Hepatocyte (in vitro differentiated cells): ENCODE results near the gene RIPOR2. TPM values are rescaled to one million over a fixed set of nuclear protein-coding genes. Genes with fewer than 3 reads are reported as not detected.

Experiments used
- DNase-seq: peaks from one replicate; pipeline ENCODE4 v3.0.0-alpha.2; 2016; ENCODE audit warnings: low spot score
- H2AFZ ChIP-seq: fragments of 200-600 bp; sonication (generic); 2 replicates; pipeline ENCODE4 v1.6.0; 2016; ENCODE audit warnings: antibody characterized with exemption, mild to moderate bottlenecking
- H3K27ac ChIP-seq: fragments of 200-600 bp; sonication (generic); 2 replicates; pipeline ENCODE4 v1.5.1; 2016; ENCODE audit warnings: mild to moderate bottlenecking
- H3K27me3 ChIP-seq: fragments of 200-600 bp; sonication (generic); 2 replicates; pipeline ENCODE4 v1.6.1; 2016
- H3K36me3 ChIP-seq: fragments of 200-600 bp; sonication (generic); replicated peaks from 2 replicates; pipeline ENCODE4 v1.5.1; 2016; ENCODE audit warnings: low read depth; ENCODE audit not compliant: insufficient read depth
- H3K4me1 ChIP-seq: fragments of 200-600 bp; sonication (generic); 2 replicates; pipeline ENCODE4 v1.5.1; 2016; ENCODE audit warnings: mild to moderate bottlenecking, moderate library complexity; ENCODE audit not compliant: insufficient read depth
- H3K4me2 ChIP-seq: fragments of 200-600 bp; sonication (generic); 2 replicates; pipeline ENCODE4 v1.6.0; 2016
- H3K4me3 ChIP-seq: fragments of 200-600 bp; sonication (generic); 2 replicates; pipeline ENCODE4 v1.5.1; 2016; ENCODE audit warnings: mild to moderate bottlenecking
- H3K79me2 ChIP-seq: fragments of 200-600 bp; sonication (generic); 2 replicates; pipeline ENCODE4 v1.6.0; 2017; ENCODE audit warnings: mild to moderate bottlenecking
- H3K9me2 ChIP-seq: fragments of 200-600 bp; sonication (generic); replicated peaks from 2 replicates; pipeline ENCODE4 v1.6.0; 2017; ENCODE audit warnings: mild to moderate bottlenecking; ENCODE audit not compliant: insufficient read depth
- H3K9me3 ChIP-seq: fragments of 200-600 bp; sonication (generic); 2 replicates; pipeline ENCODE4 v1.5.1; 2016; ENCODE audit warnings: low read depth, mild to moderate bottlenecking
- H4K20me1 ChIP-seq: fragments of 200-600 bp; sonication (generic); 2 replicates; pipeline ENCODE4 v1.6.0; 2016; ENCODE audit warnings: mild to moderate bottlenecking; ENCODE audit not compliant: insufficient read depth, poor library complexity, severe bottlenecking
- CTCF ChIP-seq: fragments of 200-600 bp; sonication (generic); IDR thresholded peaks from 2 replicates; pipeline ENCODE4 v1.5.1; 2016; ENCODE audit warnings: antibody characterized with exemption, mild to moderate bottlenecking; ENCODE audit not compliant: poor library complexity
- EZH2 ChIP-seq: fragments of 200-600 bp; sonication (generic); IDR thresholded peaks from 2 replicates; pipeline ENCODE4 v1.6.1; 2016; ENCODE audit warnings: antibody characterized with exemption, mild to moderate bottlenecking, borderline replicate concordance
- EZH2phosphoT487 ChIP-seq: fragments of 200-600 bp; sonication (generic); IDR thresholded peaks from one replicate; pipeline ENCODE4 v1.6.1; 2018; ENCODE audit warnings: antibody characterized with exemption, mild to moderate bottlenecking, low read depth, moderate library complexity; ENCODE audit not compliant: unreplicated experiment, severe bottlenecking
- WGBS: methylation state at CpG from one replicate; pipeline ENCODE4 v1.1.6; 2016; ENCODE audit warnings: low lambda C conversion rate; ENCODE audit errors: missing lambda C conversion rate; 5-methylcytosine and 5-hydroxymethylcytosine counted together
- polyA plus RNA-seq: library from polyadenylated mRNA; unstranded; fragments of >200 nt; fragmentation: Nextera tagmentation; extraction: Ambion mirVana; gene quantifications from 2 replicates; pipeline ENCODE4 v1.2.1, GENCODE V29; 2016
- total RNA-seq: library from RNA; depleted of rRNA; stranded (reverse); fragments of >200 nt; gene quantifications from 2 replicates; pipeline ENCODE4 v1.2.3, GENCODE V29; 2014

The RIPOR2 gene
- total and polyA plus RNA-seq, 2 experiments from 2014 or later: 11.8 to 17.3 TPM

- 65% methylated on average over 6 of the region's 6 CpGs for WGBS
- Histone ChIP-seq H3K36me3 (no peaks in the 10 kb centered on the region), H2AFZ (no peak overlapping the region), H3K9me3 (no peaks in the 10 kb centered on the region), H3K9me2 (no peaks in the 10 kb centered on the region), H3K79me2 (no peaks in the 10 kb centered on the region), H3K27ac (no peak overlapping the region), H3K4me1 (no peaks in the 10 kb centered on the region), H3K27me3 (no peaks in the 10 kb centered on the region), H3K4me2 (no peak overlapping the region), H4K20me1 (no peaks in the 10 kb centered on the region), H3K4me3 (no peak overlapping the region)
- no peak for TF ChIP-seq EZH2
- TF ChIP-seq CTCF: no peak
- TF ChIP-seq EZH2phosphoT487: no peak
- DNase-seq: no peak
Observed at GRCh38 chr6:24859608-24860200, 76.1 kb downstream of the RIPOR2 start.

GRCh38 chr6:24859132-24859531 is 76.6 kb downstream of the RIPOR2 start:
- H3K79me2 ChIP-seq: no peaks in the 10 kb centered on the region

GRCh38 chr6:24858177-24858653 is 77.5 kb downstream of the RIPOR2 start:
- no peaks in the 10 kb centered on the region for H3K79me2 ChIP-seq
- no peaks in the 10 kb centered on the region for H3K9me3 ChIP-seq
- H3K9me2 ChIP-seq: no peaks in the 10 kb centered on the region
- H3K4me1 ChIP-seq: no peaks in the 10 kb centered on the region
- no peak overlapping the region for H2AFZ ChIP-seq
- H4K20me1 ChIP-seq: no peaks in the 10 kb centered on the region
- TF ChIP-seq CTCF (no peak), EZH2 (no peak)
- H3K27me3 ChIP-seq: no peaks in the 10 kb centered on the region
- no peak overlapping the region for H3K27ac ChIP-seq
- no peaks in the 10 kb centered on the region for H3K36me3 ChIP-seq
- no peak overlapping the region for H3K4me3 ChIP-seq
- 72% methylated on average over 1 of the region's 1 CpG for WGBS
- DNase-seq: no peak
- H3K4me2 ChIP-seq: no peak overlapping the region

More at GRCh38 chr6:24859132-24859531, 76.6 kb downstream of the RIPOR2 start:
- H3K27me3 ChIP-seq: no peaks in the 10 kb centered on the region
- no peak for DNase-seq
- no peak overlapping the region for H2AFZ ChIP-seq
- H3K4me3 ChIP-seq: no peak overlapping the region
- no peaks in the 10 kb centered on the region for H3K9me3 ChIP-seq
- H4K20me1 ChIP-seq: no peaks in the 10 kb centered on the region
- no peak overlapping the region for H3K4me2 ChIP-seq
- no peaks in the 10 kb centered on the region for H3K4me1 ChIP-seq
- H3K27ac ChIP-seq: no peak overlapping the region
- WGBS: 89% methylated on average over 5 of the region's 5 CpGs
- TF ChIP-seq CTCF: no peak
- no peak for TF ChIP-seq EZH2
- TF ChIP-seq EZH2phosphoT487: no peak
- no peaks in the 10 kb centered on the region for H3K36me3 ChIP-seq
- H3K9me2 ChIP-seq: no peaks in the 10 kb centered on the region
